Activated naive CD4-positive, alpha-beta T cell (primary cell): ENCODE measurements around the gene NLRC5.
A peak's percentile ranks its signal among the peaks of the same experiment; 100 is the strongest.
"Not testable (repeated sequence)": the region's sequence is repeated elsewhere in the genome, so short reads cannot be mapped to it uniquely, and the experiment has no call there.

Source experiments
- DNase-seq, 4 experiments: peaks; one replicate each; lab custom pipeline; 2025; lab: John Stamatoyannopoulos, UW

The NLRC5 gene

GRCh38 chr16:56960681-56961281, 28.6 kb upstream of the NLRC5 start:
- DNase-seq, result no peak

GRCh38 chr16:56961386-56961785, 28.0 kb upstream of the NLRC5 start:
- no peak for DNase-seq

- no peak for DNase-seq
Observed at GRCh38 chr16:56961851-56962281, 27.5 kb upstream of the NLRC5 start, which contains the start of gene CETP. Gene CETP, plus strand, starts transcription at chr16:56961950. Its CDS starts 30 bp downstream, at chr16:56961980.

- DNase-seq, result peak; percentile 95 to 97 (median 96)
Observed at GRCh38 chr16:56964243-56965148, 24.9 kb upstream of the NLRC5 start.

- DNase-seq, result no peak
Observed at GRCh38 chr16:56965149-56966092, 23.9 kb upstream of the NLRC5 start.

GRCh38 chr16:56966093-56966475, 23.3 kb upstream of the NLRC5 start:
- no peak for DNase-seq

GRCh38 chr16:56967733-56968132, 21.6 kb upstream of the NLRC5 start:
- no peak for DNase-seq

GRCh38 chr16:56969769-56970168, 19.6 kb upstream of the NLRC5 start:
- DNase-seq, result no peak

GRCh38 chr16:56970934-56971767, 18.2 kb upstream of the NLRC5 start:
- no peak for DNase-seq

- DNase-seq, result no peak
Observed at GRCh38 chr16:56971768-56972043, 17.7 kb upstream of the NLRC5 start.

- no peak for DNase-seq
Observed at GRCh38 chr16:56972403-56973293, 16.7 kb upstream of the NLRC5 start.

- DNase-seq, result no peak
Observed at GRCh38 chr16:56973294-56973689, 16.1 kb upstream of the NLRC5 start.

GRCh38 chr16:56973899-56974298, 15.5 kb upstream of the NLRC5 start:
- not testable (repeated sequence) for DNase-seq

- DNase-seq, result no peak
Observed at GRCh38 chr16:56974549-56975300, 14.6 kb upstream of the NLRC5 start.

GRCh38 chr16:56975714-56976113, 13.6 kb upstream of the NLRC5 start:
- no peak for DNase-seq

- no peak for DNase-seq
Observed at GRCh38 chr16:56977216-56977615, 12.1 kb upstream of the NLRC5 start.

- no peak for DNase-seq
Observed at GRCh38 chr16:56977823-56978430, 11.4 kb upstream of the NLRC5 start.

- DNase-seq, result no peak
Observed at GRCh38 chr16:56980201-56980535, 9.2 kb upstream of the NLRC5 start.
